SK-N-MC (cell line): ENCODE measurements around the gene PDZRN3.

Experiments
- DNase-seq: peaks from one replicate; pipeline ENCODE4 v3.0.0-alpha.2; 2011; ENCODE audit warnings: low read depth, low spot score
- H3K27ac ChIP-seq: fragments of 200-600 bp; sonication (generic); 2 replicates; pipeline ENCODE4 v1.5.1; 2016; ENCODE audit warnings: mixed run types
- H3K36me3 ChIP-seq: fragments of 200-600 bp; sonication (generic); 2 replicates; pipeline ENCODE4 v1.6.1; 2017; ENCODE audit warnings: antibody characterized with exemption, low read length, mixed read lengths; ENCODE audit not compliant: insufficient read depth
- H3K4me3 ChIP-seq: fragments of 200-600 bp; sonication (generic); 2 replicates; pipeline ENCODE4 v1.5.1; 2016
- H3K9ac ChIP-seq: fragments of 200-600 bp; sonication (generic); 2 replicates; pipeline ENCODE4 v1.8.0; 2017; ENCODE audit warnings: mixed run types, mixed read lengths; ENCODE audit not compliant: insufficient read length
- H3K9me3 ChIP-seq: fragments of 200-600 bp; sonication (generic); 2 replicates; pipeline ENCODE4 v1.6.1; 2017; ENCODE audit warnings: low read depth, mild to moderate bottlenecking, antibody characterized with exemption, low read length, moderate library complexity, mixed read lengths
- EZH2 ChIP-seq: fragments of 200-600 bp; sonication (generic); IDR thresholded peaks from one replicate; pipeline ENCODE4 v1.6.1; 2017; ENCODE audit warnings: antibody characterized with exemption
- FOXP2 ChIP-seq: optimal IDR thresholded peaks from 2 replicates; pipeline ENCODE3; 2011; ENCODE audit warnings: mild to moderate bottlenecking, moderate library complexity; ENCODE audit not compliant: insufficient read depth; ENCODE audit errors: extremely low read length, control extremely low read depth
- POLR2AphosphoS5 ChIP-seq: IDR thresholded peaks from 2 replicates; pipeline ENCODE4 v1.6.1; 2012; ENCODE audit warnings: mild to moderate bottlenecking, low read depth, low read length, borderline replicate concordance

Gene PDZRN3

GRCh38 chr3:73342077-73342476 is 282.7 kb downstream of the PDZRN3 start:
- H3K4me3 ChIP-seq: no peak overlapping the region
- no peak overlapping the region for H3K27ac ChIP-seq
- no peak for TF ChIP-seq POLR2AphosphoS5
- no peak for TF ChIP-seq EZH2
- TF ChIP-seq FOXP2: no peak
- no peaks in the 10 kb centered on the region for H3K9me3 ChIP-seq
- H3K9ac ChIP-seq: no peak overlapping the region
- no peak for DNase-seq
- no peaks in the 10 kb centered on the region for H3K36me3 ChIP-seq

- no peak overlapping the region for H3K9ac ChIP-seq
- TF ChIP-seq EZH2 (no peak), POLR2AphosphoS5 (no peak), FOXP2 (no peak)
- H3K27ac ChIP-seq: no peak overlapping the region
- no peaks in the 10 kb centered on the region for H3K9me3 ChIP-seq
- DNase-seq: no peak
- no peaks in the 10 kb centered on the region for H3K36me3 ChIP-seq
- no peak overlapping the region for H3K4me3 ChIP-seq
Observed at GRCh38 chr3:73341272-73341935, 283.3 kb downstream of the PDZRN3 start.

GRCh38 chr3:73332558-73332957 is 292.2 kb downstream of the PDZRN3 start:
- H3K9me3 ChIP-seq: no peaks in the 10 kb centered on the region
- H3K27ac ChIP-seq: no peak overlapping the region
- no peak for DNase-seq
- H3K4me3 ChIP-seq: no peak overlapping the region
- TF ChIP-seq EZH2: no peak
- TF ChIP-seq FOXP2: no peak
- no peak for TF ChIP-seq POLR2AphosphoS5
- H3K9ac ChIP-seq: no peak overlapping the region
- H3K36me3 ChIP-seq: no peaks in the 10 kb centered on the region
